Duodenal mucosa (tissue), 2 donors: ENCODE results near the gene TTC3.

Source experiments
- H3K27ac ChIP-seq: one replicate; pipeline ENCODE4 v1.7.0; 2013; ENCODE audit warnings: low read depth, low read length
- H3K27me3 ChIP-seq, 2 donors: one replicate each; pipeline ENCODE4 v1.7.0; 2013; ENCODE audit warnings: low read length in 2 of 2, control low read depth in 1 of 2; ENCODE audit not compliant: insufficient read depth in 2 of 2, control insufficient read depth in 1 of 2
- H3K36me3 ChIP-seq, 2 donors: one replicate each; pipeline ENCODE4 v1.7.0; 2013; ENCODE audit warnings: low read length in 2 of 2, control low read depth in 1 of 2; ENCODE audit not compliant: insufficient read depth in 2 of 2, control insufficient read depth in 1 of 2
- H3K4me1 ChIP-seq, 2 donors: one replicate each; pipeline ENCODE4 v1.7.0; 2013; ENCODE audit warnings: low read length in 2 of 2, control low read depth in 1 of 2; ENCODE audit not compliant: insufficient read depth in 2 of 2, control insufficient read depth in 1 of 2
- H3K4me3 ChIP-seq, 2 donors: one replicate each; pipeline ENCODE4 v1.7.0; 2013; ENCODE audit warnings: low read length in 2 of 2, low read depth in 1 of 2
- H3K9ac ChIP-seq, 2 donors: one replicate each; pipeline ENCODE4 v1.7.0; 2013; ENCODE audit warnings: low read length in 2 of 2, low read depth in 1 of 2
- H3K9me3 ChIP-seq, 2 donors: one replicate each; pipeline ENCODE4 v1.7.0; 2013; ENCODE audit warnings: low read length in 2 of 2, control low read depth in 1 of 2; ENCODE audit not compliant: control insufficient read depth in 1 of 2

Gene TTC3

GRCh38 chr21:37226041-37226920 lies 153.2 kb downstream of the TTC3 start:
- Histone ChIP-seq H3K9ac (no peak overlapping the region), H3K27ac (no peak overlapping the region), H3K36me3 (peaks cover 54 to 64% of the 10 kb centered on the region in 2 donors), H3K27me3 (no peaks in the 10 kb centered on the region), H3K9me3 (no peaks in the 10 kb centered on the region), H3K4me3 (no peak overlapping the region), H3K4me1 (peaks cover 0 to 2% of the 10 kb centered on the region in 2 donors)

GRCh38 chr21:37227071-37228002 lies 154.3 kb downstream of the TTC3 start:
- Histone ChIP-seq H3K4me1 (no peaks in the 10 kb centered on the region), H3K4me3 (no peak overlapping the region), H3K36me3 (peaks cover 63 to 75% of the 10 kb centered on the region in 2 donors), H3K9ac (no peak overlapping the region), H3K27me3 (no peaks in the 10 kb centered on the region), H3K27ac (no peak overlapping the region), H3K9me3 (no peaks in the 10 kb centered on the region)

- H3K9ac ChIP-seq: no peak overlapping the region
- no peaks in the 10 kb centered on the region for H3K4me1 ChIP-seq
- H3K9me3 ChIP-seq: no peaks in the 10 kb centered on the region
- H3K27me3 ChIP-seq: no peaks in the 10 kb centered on the region
- no peak overlapping the region for H3K4me3 ChIP-seq
- H3K27ac ChIP-seq: no peak overlapping the region
- H3K36me3 ChIP-seq: peaks cover 67 to 82% of the 10 kb centered on the region in 2 donors
These were observed 154.9 kb downstream of the TTC3 start for GRCh38 chr21:37228003-37228400.

GRCh38 chr21:37230632-37231248 lies 157.7 kb downstream of the TTC3 start:
- H3K27ac ChIP-seq: no peak overlapping the region
- H3K9me3 ChIP-seq: no peaks in the 10 kb centered on the region
- no peak overlapping the region for H3K9ac ChIP-seq
- H3K4me3 ChIP-seq: no peak overlapping the region
- no peaks in the 10 kb centered on the region for H3K4me1 ChIP-seq
- no peaks in the 10 kb centered on the region for H3K27me3 ChIP-seq
- peaks cover 56 to 74% of the 10 kb centered on the region in 2 donors for H3K36me3 ChIP-seq

- no peak overlapping the region for H3K27ac ChIP-seq
- peaks cover 51 to 69% of the 10 kb centered on the region in 2 donors for H3K36me3 ChIP-seq
- H3K9me3 ChIP-seq: no peaks in the 10 kb centered on the region
- H3K9ac ChIP-seq: no peak overlapping the region
- H3K27me3 ChIP-seq: no peaks in the 10 kb centered on the region
- no peak overlapping the region for H3K4me3 ChIP-seq
- no peaks in the 10 kb centered on the region for H3K4me1 ChIP-seq
These were observed 158.2 kb downstream of the TTC3 start for GRCh38 chr21:37231249-37231645.

GRCh38 chr21:37231671-37232070 lies 158.6 kb downstream of the TTC3 start:
- no peak overlapping the region for H3K4me3 ChIP-seq
- peaks cover 47 to 66% of the 10 kb centered on the region in 2 donors for H3K36me3 ChIP-seq
- H3K27ac ChIP-seq: no peak overlapping the region
- H3K9ac ChIP-seq: no peak overlapping the region
- H3K27me3 ChIP-seq: no peaks in the 10 kb centered on the region
- H3K9me3 ChIP-seq: no peaks in the 10 kb centered on the region
- no peaks in the 10 kb centered on the region for H3K4me1 ChIP-seq

- Histone ChIP-seq H3K4me3 (no peak overlapping the region), H3K36me3 (peaks cover 39 to 64% of the 10 kb centered on the region in 2 donors), H3K4me1 (no peaks in the 10 kb centered on the region), H3K27ac (no peak overlapping the region), H3K9ac (no peak overlapping the region), H3K9me3 (no peaks in the 10 kb centered on the region), H3K27me3 (no peaks in the 10 kb centered on the region)
These were observed 159.4 kb downstream of the TTC3 start for GRCh38 chr21:37232274-37233018.

GRCh38 chr21:37233551-37234146 lies 160.6 kb downstream of the TTC3 start:
- H3K4me1 ChIP-seq: no peaks in the 10 kb centered on the region
- peaks cover 31 to 58% of the 10 kb centered on the region in 2 donors for H3K36me3 ChIP-seq
- H3K4me3 ChIP-seq: no peak overlapping the region
- H3K27ac ChIP-seq: no peak overlapping the region
- H3K9me3 ChIP-seq: no peaks in the 10 kb centered on the region
- no peaks in the 10 kb centered on the region for H3K27me3 ChIP-seq
- H3K9ac ChIP-seq: no peak overlapping the region

- H3K9ac ChIP-seq: no peak overlapping the region
- H3K9me3 ChIP-seq: no peaks in the 10 kb centered on the region
- no peak overlapping the region for H3K4me3 ChIP-seq
- no peaks in the 10 kb centered on the region for H3K4me1 ChIP-seq
- H3K36me3 ChIP-seq: peaks cover 14 to 57% of the 10 kb centered on the region in 2 donors
- no peak overlapping the region for H3K27ac ChIP-seq
- H3K27me3 ChIP-seq: no peaks in the 10 kb centered on the region
These were observed 164.3 kb downstream of the TTC3 start for GRCh38 chr21:37237346-37237745.
